Activated CD4-positive, alpha-beta T cell treated with anti-CD3 and anti-CD28 coated beads, Interleukin-2, amount 10 ng/mL, durations not matched to agents 7 days and 5 days (primary cell): ENCODE measurements around the gene LYL1. TPM values are rescaled to one million over a fixed set of nuclear protein-coding genes. Genes with fewer than 3 reads are reported as not detected.

Source experiments
- CTCF ChIA-PET: fragments of 350-600 bp; sonication (Branson Sonifier 250); formaldehyde crosslinking; loops from one replicate; lab custom pipeline; 2021; ENCODE audit warnings: antibody characterized with exemption; lab: Charles Lee
- POLR2A ChIA-PET: fragments of 350-600 bp; sonication (Branson Sonifier 250); formaldehyde crosslinking; loops from one replicate; lab custom pipeline; 2021; ENCODE audit warnings: antibody characterized with exemption; lab: Charles Lee
- DNase-seq: peaks from one replicate; pipeline ENCODE4 v3.0.0-alpha.2; 2020
- H3K27ac Mint-ChIP-seq: one replicate; pipeline ENCODE4 v1.8.0; 2021; ENCODE audit warnings: mild to moderate bottlenecking, moderate library complexity, mixed read lengths
- H3K27me3 Mint-ChIP-seq: one replicate; pipeline ENCODE4 v1.8.0; 2021; ENCODE audit warnings: mixed read lengths
- H3K36me3 Mint-ChIP-seq: one replicate; pipeline ENCODE4 v1.8.0; 2021; ENCODE audit warnings: low read depth, mixed read lengths
- H3K4me1 Mint-ChIP-seq: one replicate; pipeline ENCODE4 v1.8.0; 2021; ENCODE audit warnings: mixed read lengths
- H3K4me3 Mint-ChIP-seq: one replicate; pipeline ENCODE4 v1.8.0; 2021; ENCODE audit warnings: mild to moderate bottlenecking, moderate library complexity, mixed read lengths
- H3K9me3 Mint-ChIP-seq: one replicate; pipeline ENCODE4 v1.8.0; 2021; ENCODE audit warnings: mixed read lengths
- total RNA-seq, 2 experiments: library from RNA; stranded (reverse); gene quantifications; one replicate each; pipeline ENCODE4 v1.2.3, GENCODE V29; 2021

Gene LYL1
- total RNA-seq, 2 experiments from 2014 or later = 2.3 to 2.5 TPM

- no peak for DNase-seq
- POLR2A ChIA-PET = no interaction called here
- H3K36me3 Mint-ChIP-seq = peaks cover 22% of the 10 kb centered on the region
- no peak overlapping the region for H3K27ac Mint-ChIP-seq
- H3K27me3 Mint-ChIP-seq = no peaks in the 10 kb centered on the region
- H3K4me1 Mint-ChIP-seq = peaks cover 17% of the 10 kb centered on the region
- no peak overlapping the region for H3K4me3 Mint-ChIP-seq
- CTCF ChIA-PET = interaction anchor here (1.3 kb wide), 1 partner anchor 33 kb away, joined by 5 read pairs; no protein-coding TSS in a partner anchor
- no peaks in the 10 kb centered on the region for H3K9me3 Mint-ChIP-seq
Measured at GRCh38 chr19:13137290-13137794, 34.7 kb upstream of the LYL1 start.

- Mint-ChIP-seq H3K9me3 (no peaks in the 10 kb centered on the region), H3K4me1 (peaks cover 29% of the 10 kb centered on the region), H3K4me3 (no peak overlapping the region), H3K27me3 (no peaks in the 10 kb centered on the region), H3K36me3 (peaks cover 23% of the 10 kb centered on the region), H3K27ac (no peak overlapping the region)
- ChIA-PET POLR2A (interaction anchor here (1.1 kb wide), 1 partner anchor 27 kb away, joined by 5 read pairs; no protein-coding TSS in a partner anchor), CTCF (interaction anchor here (0.6 kb wide), 1 partner anchor 1002 kb away, joined by 3 read pairs; no protein-coding TSS in a partner anchor)
- no peak for DNase-seq
Measured at GRCh38 chr19:13135068-13136062, 32.7 kb upstream of the LYL1 start.

- no peak overlapping the region for H3K27ac Mint-ChIP-seq
- no peak for DNase-seq
- H3K9me3 Mint-ChIP-seq = no peaks in the 10 kb centered on the region
- POLR2A ChIA-PET = interaction anchor here (1.1 kb wide), 1 partner anchor 26 kb away, joined by 5 read pairs; no protein-coding TSS in a partner anchor
- no peaks in the 10 kb centered on the region for H3K27me3 Mint-ChIP-seq
- peaks cover 31% of the 10 kb centered on the region for H3K4me1 Mint-ChIP-seq
- CTCF ChIA-PET = interaction anchor here (0.6 to 1.1 kb wide), 3 partner anchors 9 to 1001 kb away, joined by 3 read pairs; no protein-coding TSS in a partner anchor
- H3K36me3 Mint-ChIP-seq = peaks cover 23% of the 10 kb centered on the region
- no peak overlapping the region for H3K4me3 Mint-ChIP-seq
Measured at GRCh38 chr19:13134626-13135025, 32.0 kb upstream of the LYL1 start.

- Mint-ChIP-seq H3K9me3 (no peaks in the 10 kb centered on the region), H3K27ac (no peak overlapping the region), H3K4me1 (peaks cover 30% of the 10 kb centered on the region), H3K36me3 (peaks cover 23% of the 10 kb centered on the region), H3K4me3 (no peak overlapping the region), H3K27me3 (no peaks in the 10 kb centered on the region)
- CTCF ChIA-PET = interaction anchor here (0.7 to 1.5 kb wide), 7 partner anchors 9 to 156 kb away, joined by 3 to 6 read pairs (median 3); partner anchors contain the start of genes IER2, NACC1 and STX10
- DNase-seq = no peak
- POLR2A ChIA-PET = no interaction called here
Measured at GRCh38 chr19:13133241-13133870, 30.7 kb upstream of the LYL1 start.

- ChIA-PET POLR2A (interaction anchor here (0.5 to 0.9 kb wide), 2 partner anchors 8 to 20 kb away, joined by 3 to 4 read pairs; no protein-coding TSS in a partner anchor), CTCF (interaction anchor here (0.6 to 2.1 kb wide), 12 partner anchors 9 to 155 kb away, joined by 3 to 10 read pairs (median 4); partner anchors contain the start of genes IER2, NACC1 and STX10)
- Mint-ChIP-seq H3K27ac (peak overlapping the region; percentile 84), H3K9me3 (no peaks in the 10 kb centered on the region), H3K4me1 (peaks cover 33% of the 10 kb centered on the region), H3K4me3 (peak overlapping the region; percentile 30), H3K36me3 (peaks cover 20% of the 10 kb centered on the region), H3K27me3 (no peaks in the 10 kb centered on the region)
- DNase-seq = peak; percentile 66
Measured at GRCh38 chr19:13132471-13133180, 30.0 kb upstream of the LYL1 start.

GRCh38 chr19:13130886-13131490 is 28.3 kb upstream of the LYL1 start:
- ChIA-PET CTCF (interaction anchor here (0.8 to 2.1 kb wide), 6 partner anchors 11 to 26 kb away, joined by 3 to 10 read pairs (median 5); partner anchors contain the start of genes IER2, NACC1 and STX10), POLR2A (no interaction called here)
- Mint-ChIP-seq H3K4me1 (peaks cover 33% of the 10 kb centered on the region), H3K27me3 (no peaks in the 10 kb centered on the region), H3K9me3 (no peaks in the 10 kb centered on the region), H3K36me3 (peaks cover 10% of the 10 kb centered on the region), H3K27ac (peak overlapping the region; percentile 54), H3K4me3 (no peak overlapping the region)
- DNase-seq = no peak

- Mint-ChIP-seq H3K27ac (no peak overlapping the region), H3K36me3 (peaks cover 12% of the 10 kb centered on the region), H3K27me3 (no peaks in the 10 kb centered on the region), H3K9me3 (no peaks in the 10 kb centered on the region), H3K4me1 (peaks cover 33% of the 10 kb centered on the region), H3K4me3 (no peak overlapping the region)
- POLR2A ChIA-PET = no interaction called here
- DNase-seq = no peak
- CTCF ChIA-PET = interaction anchor here (1.8 kb wide), 2 partner anchors 11 to 164 kb away, joined by 3 to 10 read pairs; partner anchors contain the start of gene NACC1
Measured at GRCh38 chr19:13129384-13129783, 26.7 kb upstream of the LYL1 start.

GRCh38 chr19:13128583-13128982 is 25.9 kb upstream of the LYL1 start:
- DNase-seq = no peak
- Mint-ChIP-seq H3K27ac (no peak overlapping the region), H3K4me1 (peaks cover 33% of the 10 kb centered on the region), H3K4me3 (no peak overlapping the region), H3K36me3 (peaks cover 12% of the 10 kb centered on the region), H3K27me3 (no peaks in the 10 kb centered on the region), H3K9me3 (no peaks in the 10 kb centered on the region)
- ChIA-PET POLR2A (no interaction called here), CTCF (interaction anchor here (1.2 to 1.8 kb wide), 3 partner anchors 10 to 163 kb away, joined by 3 to 10 read pairs (median 3); partner anchors contain the start of gene NACC1)

GRCh38 chr19:13127811-13128575 is 25.3 kb upstream of the LYL1 start:
- no peak overlapping the region for H3K27ac Mint-ChIP-seq
- CTCF ChIA-PET = interaction anchor here (1.0 to 1.8 kb wide), 4 partner anchors 10 to 163 kb away, joined by 3 to 10 read pairs (median 3); partner anchors contain the start of gene NACC1
- POLR2A ChIA-PET = no interaction called here
- no peaks in the 10 kb centered on the region for H3K27me3 Mint-ChIP-seq
- H3K4me1 Mint-ChIP-seq = peaks cover 32% of the 10 kb centered on the region
- H3K9me3 Mint-ChIP-seq = no peaks in the 10 kb centered on the region
- no peak for DNase-seq
- H3K4me3 Mint-ChIP-seq = no peak overlapping the region
- H3K36me3 Mint-ChIP-seq = peaks cover 12% of the 10 kb centered on the region

- DNase-seq = no peak
- ChIA-PET CTCF (no interaction called here), POLR2A (no interaction called here)
- Mint-ChIP-seq H3K27me3 (no peaks in the 10 kb centered on the region), H3K9me3 (no peaks in the 10 kb centered on the region), H3K27ac (no peak overlapping the region), H3K36me3 (peaks cover 8% of the 10 kb centered on the region), H3K4me1 (peaks cover 31% of the 10 kb centered on the region), H3K4me3 (no peak overlapping the region)
Measured at GRCh38 chr19:13127051-13127450, 24.4 kb upstream of the LYL1 start.
